Smooth muscle cell (in vitro differentiated cells): Measurements from ENCODE around the gene FAM222A. TPM values are rescaled to one million over a fixed set of nuclear protein-coding genes. Genes with fewer than 3 reads are reported as not detected.

Experiments used
- DNase-seq: peaks from one replicate; lab custom pipeline; 2025; ENCODE audit not compliant: unreplicated experiment; lab: John Stamatoyannopoulos, UW
- H2AFZ ChIP-seq: fragments of 200-600 bp; sonication (generic); 2 replicates; pipeline ENCODE4 v1.6.0; 2016; ENCODE audit warnings: antibody characterized with exemption, low read depth, mild to moderate bottlenecking
- H3F3A ChIP-seq: fragments of 200-600 bp; sonication (generic); 2 replicates; pipeline ENCODE4 v1.6.0; 2017; ENCODE audit warnings: antibody characterized with exemption, low read depth
- H3K27ac ChIP-seq: fragments of 200-600 bp; sonication (generic); 2 replicates; pipeline ENCODE4 v1.5.1; 2016; ENCODE audit warnings: low read depth, mild to moderate bottlenecking
- H3K27me3 ChIP-seq: fragments of 200-600 bp; sonication (generic); 2 replicates; pipeline ENCODE4 v1.6.1; 2016; ENCODE audit warnings: low read depth, mild to moderate bottlenecking
- H3K36me3 ChIP-seq: fragments of 200-600 bp; sonication (generic); 2 replicates; pipeline ENCODE4 v1.5.1; 2016; ENCODE audit warnings: low read depth
- H3K4me1 ChIP-seq: fragments of 200-600 bp; sonication (generic); 2 replicates; pipeline ENCODE4 v1.5.1; 2016; ENCODE audit warnings: low read depth
- H3K4me2 ChIP-seq: fragments of 200-600 bp; sonication (generic); 2 replicates; pipeline ENCODE4 v1.6.0; 2016; ENCODE audit warnings: mild to moderate bottlenecking
- H3K4me3 ChIP-seq: fragments of 200-600 bp; sonication (generic); 2 replicates; pipeline ENCODE4 v1.5.1; 2016; ENCODE audit warnings: mild to moderate bottlenecking
- H3K79me2 ChIP-seq: fragments of 200-600 bp; sonication (generic); 2 replicates; pipeline ENCODE4 v1.6.0; 2016; ENCODE audit warnings: low read depth, mild to moderate bottlenecking
- H3K9ac ChIP-seq: fragments of 200-600 bp; sonication (generic); 2 replicates; pipeline ENCODE4 v1.6.0; 2016; ENCODE audit warnings: low read depth
- H3K9me3 ChIP-seq: fragments of 200-600 bp; sonication (generic); replicated peaks from 2 replicates; pipeline ENCODE4 v1.5.1; 2016; ENCODE audit warnings: low read depth
- H4K20me1 ChIP-seq: fragments of 200-600 bp; sonication (generic); 2 replicates; pipeline ENCODE4 v1.6.0; 2016; ENCODE audit warnings: low read depth
- WGBS: methylation state at CpG from one replicate; pipeline ENCODE4 v1.1.7; 2016; ENCODE audit warnings: low lambda C conversion rate; 5-methylcytosine and 5-hydroxymethylcytosine counted together
- polyA plus RNA-seq: library from polyadenylated mRNA; unstranded; fragments of >200 nt; fragmentation: Nextera tagmentation; extraction: Ambion mirVana; gene quantifications from 2 replicates; pipeline ENCODE4 v1.2.1, GENCODE V29; 2016
- total RNA-seq: library from RNA; depleted of rRNA; stranded (reverse); fragments of >200 nt; gene quantifications from 2 replicates; pipeline ENCODE4 v1.2.3, GENCODE V29; 2014
- TF ChIP-seq, protein P1 (sequence below): fragments of 200-600 bp; sonication (generic); IDR thresholded peaks from 2 replicates; pipeline ENCODE4 v1.5.1; 2017; ENCODE audit warnings: borderline replicate concordance, mild to moderate bottlenecking, antibody characterized with exemption; ENCODE audit not compliant: insufficient read depth, poor library complexity, severe bottlenecking

The FAM222A gene
- total and polyA plus RNA-seq, 2 experiments from 2014 or later = 0.85 to 1.7 TPM

DNA sequence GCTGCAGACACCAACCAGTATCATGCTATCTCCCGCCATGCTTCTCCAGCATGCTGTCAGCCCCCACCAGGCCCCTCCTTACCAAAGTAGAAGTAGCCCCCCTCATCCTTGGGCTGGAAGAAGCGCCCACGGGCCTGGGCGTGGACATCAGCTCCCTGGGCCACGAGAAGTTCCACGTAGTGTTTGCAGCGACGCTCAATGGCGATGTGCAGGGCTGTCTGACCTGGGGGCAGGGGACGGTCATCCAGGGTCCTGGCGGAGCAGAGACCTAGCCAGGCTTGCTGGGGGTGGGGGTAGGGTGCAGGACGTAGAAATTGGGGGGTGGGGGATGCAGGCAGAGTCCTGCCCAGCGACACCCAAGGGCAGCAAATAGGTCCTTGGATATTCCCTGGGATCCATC is 86.9 kb downstream of the FAM222A start:
- Histone ChIP-seq H4K20me1 (no peaks in the 10 kb centered on the region), H3K36me3 (no peaks in the 10 kb centered on the region), H3K4me3 (no peak overlapping the region), H3K4me2 (no peak overlapping the region), H3F3A (no peaks in the 10 kb centered on the region), H3K27ac (no peak overlapping the region), H3K9me3 (no peaks in the 10 kb centered on the region), H3K79me2 (no peaks in the 10 kb centered on the region), H3K27me3 (no peaks in the 10 kb centered on the region), H3K4me1 (no peaks in the 10 kb centered on the region), H2AFZ (no peak overlapping the region), H3K9ac (no peak overlapping the region)
- TF ChIP-seq, protein P1, sequence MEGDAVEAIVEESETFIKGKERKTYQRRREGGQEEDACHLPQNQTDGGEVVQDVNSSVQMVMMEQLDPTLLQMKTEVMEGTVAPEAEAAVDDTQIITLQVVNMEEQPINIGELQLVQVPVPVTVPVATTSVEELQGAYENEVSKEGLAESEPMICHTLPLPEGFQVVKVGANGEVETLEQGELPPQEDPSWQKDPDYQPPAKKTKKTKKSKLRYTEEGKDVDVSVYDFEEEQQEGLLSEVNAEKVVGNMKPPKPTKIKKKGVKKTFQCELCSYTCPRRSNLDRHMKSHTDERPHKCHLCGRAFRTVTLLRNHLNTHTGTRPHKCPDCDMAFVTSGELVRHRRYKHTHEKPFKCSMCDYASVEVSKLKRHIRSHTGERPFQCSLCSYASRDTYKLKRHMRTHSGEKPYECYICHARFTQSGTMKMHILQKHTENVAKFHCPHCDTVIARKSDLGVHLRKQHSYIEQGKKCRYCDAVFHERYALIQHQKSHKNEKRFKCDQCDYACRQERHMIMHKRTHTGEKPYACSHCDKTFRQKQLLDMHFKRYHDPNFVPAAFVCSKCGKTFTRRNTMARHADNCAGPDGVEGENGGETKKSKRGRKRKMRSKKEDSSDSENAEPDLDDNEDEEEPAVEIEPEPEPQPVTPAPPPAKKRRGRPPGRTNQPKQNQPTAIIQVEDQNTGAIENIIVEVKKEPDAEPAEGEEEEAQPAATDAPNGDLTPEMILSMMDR = no peak
- 96% methylated on average over 13 of the region's 13 CpGs for WGBS
- DNase-seq = no peak

DNA sequence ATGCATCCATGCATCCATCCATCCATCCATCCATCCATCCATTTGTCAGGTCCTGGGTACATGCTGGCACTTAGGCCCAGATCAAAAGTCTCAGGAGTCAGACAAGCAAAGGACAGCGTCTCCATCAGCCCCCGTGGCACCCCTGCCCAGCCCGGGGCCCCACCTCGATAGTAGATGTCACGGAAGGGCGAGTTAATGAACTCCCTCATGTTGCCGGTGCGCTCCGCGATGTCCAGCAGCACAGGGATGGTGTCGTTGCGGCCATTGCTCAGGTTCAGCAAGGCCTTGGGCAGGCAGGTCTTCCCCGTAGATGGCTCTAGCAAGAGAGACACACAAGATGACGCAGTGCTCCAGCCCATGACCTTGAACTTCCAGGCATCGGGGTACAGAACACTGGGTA is 89.2 kb downstream of the FAM222A start:
- no peak for DNase-seq
- H3K36me3 ChIP-seq = no peaks in the 10 kb centered on the region
- H4K20me1 ChIP-seq = no peaks in the 10 kb centered on the region
- no peaks in the 10 kb centered on the region for H3K79me2 ChIP-seq
- no peak overlapping the region for H3K4me3 ChIP-seq
- H2AFZ ChIP-seq = no peak overlapping the region
- no peaks in the 10 kb centered on the region for H3K9me3 ChIP-seq
- no peaks in the 10 kb centered on the region for H3K4me1 ChIP-seq
- no peaks in the 10 kb centered on the region for H3K27me3 ChIP-seq
- WGBS = 96% methylated on average over 15 of the region's 15 CpGs
- TF ChIP-seq, protein P1 = no peak
- no peak overlapping the region for H3K27ac ChIP-seq
- H3K4me2 ChIP-seq = no peak overlapping the region
- no peak overlapping the region for H3K9ac ChIP-seq
- H3F3A ChIP-seq = no peaks in the 10 kb centered on the region

DNA sequence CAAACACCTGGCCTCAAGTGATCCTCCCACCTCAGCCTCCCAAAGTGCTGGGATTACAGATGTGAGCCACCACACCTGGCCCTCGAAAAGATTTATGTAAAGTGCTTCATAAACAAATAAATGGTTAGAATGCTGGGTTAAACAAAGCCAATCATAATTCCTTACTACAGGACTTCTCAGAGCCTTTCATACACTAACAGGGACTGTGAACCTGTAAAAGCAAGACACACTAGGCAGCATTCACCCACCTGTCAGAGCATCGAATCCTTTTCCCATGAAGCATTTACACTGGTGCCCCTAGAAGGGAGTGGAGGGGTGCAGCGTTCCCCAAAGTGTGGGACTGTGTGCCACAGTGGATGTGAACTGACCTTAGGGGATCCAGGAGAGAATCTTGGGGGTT is 90.1 kb downstream of the FAM222A start:
- Histone ChIP-seq H4K20me1 (no peaks in the 10 kb centered on the region), H3F3A (no peaks in the 10 kb centered on the region), H3K27me3 (no peaks in the 10 kb centered on the region), H3K4me2 (no peak overlapping the region), H3K36me3 (no peaks in the 10 kb centered on the region), H3K4me3 (no peak overlapping the region), H3K27ac (no peak overlapping the region), H3K4me1 (no peaks in the 10 kb centered on the region), H3K9me3 (no peaks in the 10 kb centered on the region), H2AFZ (no peak overlapping the region), H3K79me2 (no peaks in the 10 kb centered on the region), H3K9ac (no peak overlapping the region)
- TF ChIP-seq, protein P1 = no peak
- 92% methylated on average over 3 of the region's 3 CpGs for WGBS
- no peak for DNase-seq
